C4-2B (cell line): ENCODE measurements around the gene ZFYVE9.

Source experiments
- CTCF ChIP-seq: fragments of 450-650 bp; conservative IDR thresholded peaks from 2 replicates; pipeline ENCODE4 v1.5.1; 2017; ENCODE audit warnings: mild to moderate bottlenecking
- ZFX ChIP-seq: fragments of 450-650 bp; IDR thresholded peaks from 2 replicates; pipeline ENCODE4 v1.6.1; 2017

- TF ChIP-seq CTCF (no peak), ZFX (no peak)
Observed at GRCh38 chr1:52168373-52169080, 26.6 kb downstream of the ZFYVE9 start.
